GM19372 (cell line): ENCODE measurements around the gene SLITRK5.

Experiments used
- ATAC-seq: cut with Tn5 transposase; IDR thresholded peaks from one replicate; pipeline ENCODE4 v1.9.1; 2021; ENCODE audit warnings: mild to moderate bottlenecking, low read depth, moderate library complexity; ENCODE audit not compliant: unreplicated experiment

Gene SLITRK5

GRCh38 chr13:87709947-87710346 is 38.8 kb downstream of the SLITRK5 start:
- ATAC-seq = no peak

GRCh38 chr13:87712012-87712411 is 40.8 kb downstream of the SLITRK5 start:
- ATAC-seq = no peak
